GM10266 (cell line): Measurements from ENCODE around the gene SPRY1.

Experiments used
- DNase-seq: peaks from one replicate; pipeline ENCODE4 v3.0.0; 2012; ENCODE audit errors: extremely low spot score
- TF ChIP-seq, protein P1 (sequence below): IDR thresholded peaks from 2 replicates; pipeline ENCODE4 v1.5.1; 2012; ENCODE audit warnings: mild to moderate bottlenecking, low read depth; ENCODE audit not compliant: control insufficient read depth, insufficient read depth; ENCODE audit errors: missing control alignments

Gene SPRY1

DNA sequence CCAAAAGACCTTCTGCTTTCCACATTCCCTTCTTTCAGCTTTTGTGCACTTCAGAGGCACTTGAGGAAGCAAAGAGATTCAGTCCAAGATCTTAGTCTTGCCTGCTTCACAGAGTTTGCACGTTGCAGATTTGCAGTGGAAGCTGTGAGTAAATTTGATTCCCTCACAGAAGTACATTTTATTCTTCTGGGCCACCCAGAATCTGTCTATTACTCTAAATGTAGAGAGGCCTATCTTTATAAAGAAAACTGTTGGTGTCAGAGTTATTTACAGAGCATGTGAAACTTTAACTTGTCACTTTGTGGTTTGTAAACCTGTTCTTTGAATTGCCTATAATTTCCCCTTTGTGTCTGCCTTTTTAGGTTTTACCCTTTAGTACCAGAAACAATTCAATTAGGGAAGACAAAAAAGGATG lies 15.5 kb downstream of the SPRY1 start:
- DNase-seq, result no peak
- TF ChIP-seq, protein P1, sequence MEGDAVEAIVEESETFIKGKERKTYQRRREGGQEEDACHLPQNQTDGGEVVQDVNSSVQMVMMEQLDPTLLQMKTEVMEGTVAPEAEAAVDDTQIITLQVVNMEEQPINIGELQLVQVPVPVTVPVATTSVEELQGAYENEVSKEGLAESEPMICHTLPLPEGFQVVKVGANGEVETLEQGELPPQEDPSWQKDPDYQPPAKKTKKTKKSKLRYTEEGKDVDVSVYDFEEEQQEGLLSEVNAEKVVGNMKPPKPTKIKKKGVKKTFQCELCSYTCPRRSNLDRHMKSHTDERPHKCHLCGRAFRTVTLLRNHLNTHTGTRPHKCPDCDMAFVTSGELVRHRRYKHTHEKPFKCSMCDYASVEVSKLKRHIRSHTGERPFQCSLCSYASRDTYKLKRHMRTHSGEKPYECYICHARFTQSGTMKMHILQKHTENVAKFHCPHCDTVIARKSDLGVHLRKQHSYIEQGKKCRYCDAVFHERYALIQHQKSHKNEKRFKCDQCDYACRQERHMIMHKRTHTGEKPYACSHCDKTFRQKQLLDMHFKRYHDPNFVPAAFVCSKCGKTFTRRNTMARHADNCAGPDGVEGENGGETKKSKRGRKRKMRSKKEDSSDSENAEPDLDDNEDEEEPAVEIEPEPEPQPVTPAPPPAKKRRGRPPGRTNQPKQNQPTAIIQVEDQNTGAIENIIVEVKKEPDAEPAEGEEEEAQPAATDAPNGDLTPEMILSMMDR, result no peak

DNA sequence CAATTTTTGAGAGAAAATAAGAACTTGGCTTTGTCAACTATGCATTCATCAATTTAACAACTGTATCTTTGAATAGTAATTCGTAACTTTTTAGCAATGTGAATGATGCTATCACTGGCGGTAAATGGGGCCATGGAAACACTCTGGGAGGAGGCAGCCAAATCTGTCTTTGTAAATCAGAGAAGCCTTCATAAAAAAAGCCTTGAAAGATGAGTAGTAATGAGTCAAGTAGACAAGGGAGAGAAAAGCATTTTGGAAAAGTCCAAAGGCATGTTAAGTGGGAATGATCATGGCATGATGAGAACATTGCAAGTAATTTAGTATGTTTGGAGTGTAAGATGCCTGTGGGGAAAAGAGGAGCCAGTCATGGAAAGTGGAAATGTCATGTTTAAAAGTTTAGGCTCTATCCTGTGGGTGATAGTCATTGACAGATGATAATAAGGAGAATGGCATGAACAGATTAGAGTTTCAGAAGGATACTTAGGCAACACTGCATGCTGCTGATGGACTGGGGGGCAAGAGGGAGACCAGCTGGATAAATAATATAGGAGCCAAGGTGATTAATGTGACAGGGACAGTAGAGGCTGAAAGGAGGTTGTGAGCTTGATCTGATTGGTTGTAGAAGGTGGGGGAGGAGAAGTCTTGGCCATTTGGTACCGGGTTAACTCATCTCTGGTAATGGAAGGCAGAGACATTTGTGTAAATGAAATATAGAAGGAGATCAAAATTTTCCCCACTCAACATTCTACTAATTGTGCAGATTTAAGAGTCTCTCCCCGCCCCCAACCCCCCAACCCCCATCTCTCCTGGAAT lies 16.3 kb downstream of the SPRY1 start:
- TF ChIP-seq, protein P1, result no peak
- DNase-seq, result no peak

DNA sequence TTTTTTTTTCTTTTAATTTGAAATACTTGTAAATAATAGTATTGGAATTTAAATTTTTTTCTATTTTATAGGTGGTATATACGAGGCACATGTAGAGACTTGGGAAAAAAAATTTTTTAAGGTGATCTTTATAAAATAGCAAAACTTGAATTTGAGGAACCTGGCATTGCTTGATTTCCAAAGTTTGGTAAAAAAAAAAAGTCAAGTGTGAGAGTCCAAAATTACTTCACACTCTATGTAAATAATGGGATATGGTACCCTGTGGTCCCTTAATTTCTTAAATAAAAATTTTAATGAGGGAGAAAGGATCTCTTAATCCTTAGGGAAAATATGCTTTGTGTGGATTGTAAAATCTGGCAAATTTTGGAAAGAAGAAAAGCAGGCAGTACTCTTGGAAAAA lies 19.0 kb downstream of the SPRY1 start:
- no peak for DNase-seq
- TF ChIP-seq, protein P1, result no peak

DNA sequence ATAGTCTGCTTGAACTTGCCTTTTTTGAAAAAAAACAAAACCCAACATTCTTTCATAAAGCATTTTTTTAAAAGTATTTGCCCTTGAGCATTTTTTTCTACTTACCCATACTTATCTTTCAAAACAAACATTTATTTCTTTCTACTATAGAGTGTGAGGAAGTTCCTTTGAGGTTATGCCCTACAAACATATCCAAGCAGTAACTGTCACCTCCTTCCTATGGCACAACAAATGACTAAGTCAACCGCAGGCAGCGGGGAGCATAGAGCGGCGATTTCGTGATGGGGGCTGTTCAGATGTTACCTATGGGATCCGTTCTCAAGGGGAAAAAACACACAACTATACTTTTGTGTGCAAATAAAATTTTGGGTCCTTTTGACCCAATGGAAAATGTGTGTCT lies 19.4 kb downstream of the SPRY1 start:
- DNase-seq, result no peak
- TF ChIP-seq, protein P1, result no peak

DNA sequence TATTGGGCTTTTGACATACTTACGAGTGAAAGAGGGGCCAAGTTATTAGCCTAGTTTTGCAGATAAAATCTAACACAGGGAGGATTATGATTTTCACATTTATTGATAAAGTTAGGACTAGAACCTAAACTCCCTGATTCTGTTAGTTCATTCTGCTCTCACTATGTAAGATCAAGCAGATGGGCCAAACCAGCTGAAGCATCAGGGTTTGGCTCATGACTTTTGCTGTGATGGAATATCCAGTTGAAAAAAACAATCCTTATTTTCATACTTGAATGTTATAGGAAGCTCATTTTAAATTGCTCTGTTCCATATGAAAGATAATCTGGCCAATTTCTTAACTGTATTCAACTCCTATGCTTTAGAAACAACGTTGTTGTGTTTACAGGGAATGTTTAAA lies 21.2 kb downstream of the SPRY1 start:
- TF ChIP-seq, protein P1, result no peak
- DNase-seq, result no peak

DNA sequence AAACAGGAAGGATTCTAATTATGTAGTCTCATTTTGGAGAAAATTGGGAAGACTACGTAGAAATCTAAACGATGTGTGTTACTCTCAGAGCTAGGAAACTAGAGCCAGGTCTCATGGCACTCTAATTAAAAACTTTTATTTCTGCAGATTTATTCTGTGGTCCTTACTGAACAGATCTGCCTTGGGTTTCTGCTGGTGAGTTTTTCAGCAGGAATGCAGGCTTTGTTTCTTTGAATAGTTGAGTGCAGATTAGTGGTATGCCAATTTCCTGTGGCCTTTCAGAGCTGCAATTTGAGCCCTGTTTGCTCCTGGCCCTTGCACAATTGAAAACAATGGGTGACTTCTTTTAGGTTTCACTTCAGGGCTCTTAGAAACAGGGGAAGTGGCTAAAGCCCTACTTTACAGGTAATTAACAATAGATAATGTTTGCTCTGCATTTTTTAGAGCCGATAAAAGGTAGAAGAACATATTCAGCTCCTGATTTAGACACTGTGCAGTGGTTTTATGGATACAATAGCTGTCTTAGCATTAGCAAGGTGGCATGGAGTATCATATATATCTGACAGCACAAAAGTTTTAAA lies 21.8 kb downstream of the SPRY1 start:
- DNase-seq, result no peak
- TF ChIP-seq, protein P1, result no peak

DNA sequence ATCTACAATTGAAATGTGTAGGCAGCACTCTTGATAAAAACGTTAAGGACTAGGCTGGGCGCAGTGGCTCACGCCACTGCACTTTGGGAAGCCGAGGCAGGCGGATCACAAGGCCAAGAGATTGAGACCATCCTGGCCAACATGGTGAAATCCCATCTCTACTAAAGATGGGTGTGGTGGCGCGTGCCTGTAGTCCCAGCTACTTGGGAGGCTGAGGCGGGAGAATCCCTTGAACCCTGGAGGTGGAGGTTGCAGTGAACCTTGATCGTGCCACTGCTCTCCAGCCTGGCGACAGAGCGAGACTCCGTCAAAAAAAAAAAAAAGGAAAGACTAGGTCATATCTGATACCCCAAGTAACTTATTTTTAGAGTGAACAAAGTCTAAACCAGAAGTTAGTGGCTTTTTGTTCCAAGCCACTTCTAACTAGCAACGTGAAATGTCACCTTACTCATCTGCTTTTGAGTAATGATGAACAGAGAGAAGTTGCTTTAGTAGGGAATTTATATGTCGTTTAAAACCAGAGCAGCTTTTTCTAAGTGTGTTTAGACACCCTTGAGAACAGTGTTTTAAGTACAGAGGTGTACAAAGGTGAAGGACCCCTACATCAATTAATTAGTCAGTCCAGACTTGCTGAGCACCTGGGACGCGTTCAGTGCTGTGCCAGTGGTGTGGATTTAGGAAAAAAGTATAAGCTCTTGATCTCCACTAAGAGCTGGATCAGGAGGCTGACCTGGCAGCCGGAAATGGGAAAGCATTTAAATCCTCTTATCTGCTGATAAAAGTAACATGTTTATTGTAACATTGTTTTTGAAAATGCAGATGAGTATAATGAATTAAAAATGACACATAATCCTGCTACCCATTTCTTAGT lies 23.5 kb downstream of the SPRY1 start:
- TF ChIP-seq, protein P1, result no peak
- no peak for DNase-seq
